Activated CD8-positive, alpha-beta T cell treated with anti-CD3 and anti-CD28 coated beads for 36 hours (primary cell): ENCODE measurements around the gene MYPN. TPM values are rescaled to one million over a fixed set of nuclear protein-coding genes. Genes with fewer than 3 reads are reported as not detected.
A peak's percentile ranks its signal among the peaks of the same experiment; 100 is the strongest.

Experiments used
- ATAC-seq: fragments of 200-7000 bp; cut with Tn5 transposase; one replicate; pipeline ENCODE4 v1.10.0; 2021; ENCODE audit warnings: mild to moderate bottlenecking, moderate library complexity
- CTCF ChIA-PET: fragments of 350-600 bp; sonication (Branson Sonifier 250); formaldehyde crosslinking; loops from one replicate; lab custom pipeline; 2021; ENCODE audit warnings: antibody characterized with exemption; lab: Charles Lee
- POLR2A ChIA-PET: fragments of 350-600 bp; sonication (Branson Sonifier 250); formaldehyde crosslinking; loops from one replicate; lab custom pipeline; 2021; ENCODE audit warnings: antibody characterized with exemption; lab: Charles Lee
- DNase-seq: peaks from one replicate; pipeline ENCODE4 v3.0.0-alpha.2; 2020
- H3K27ac Mint-ChIP-seq: one replicate; pipeline ENCODE4 v1.8.0; 2021; ENCODE audit warnings: mild to moderate bottlenecking, mixed read lengths
- H3K27me3 Mint-ChIP-seq: one replicate; pipeline ENCODE4 v1.8.0; 2021; ENCODE audit warnings: mixed read lengths
- H3K36me3 Mint-ChIP-seq: one replicate; pipeline ENCODE4 v1.8.0; 2021; ENCODE audit warnings: low read depth, mixed read lengths
- H3K4me1 Mint-ChIP-seq: one replicate; pipeline ENCODE4 v1.8.0; 2021; ENCODE audit warnings: low read depth, mixed read lengths
- H3K4me3 Mint-ChIP-seq: one replicate; pipeline ENCODE4 v1.8.0; 2021; ENCODE audit warnings: mild to moderate bottlenecking, moderate library complexity, mixed read lengths
- H3K9me3 Mint-ChIP-seq: one replicate; pipeline ENCODE4 v1.8.0; 2021; ENCODE audit warnings: mixed read lengths
- CTCF ChIP-seq: fragments of 200-600 bp; IDR thresholded peaks from one replicate; pipeline ENCODE4 v1.8.0; 2022; ENCODE audit warnings: antibody characterized with exemption, mild to moderate bottlenecking
- intact Hi-C: fragments of 100-400 bp; cut with micrococcal nuclease; formaldehyde crosslinking; loops from one replicate; pipeline ENCODE4 v1.10.0; 2022
- total RNA-seq, 2 experiments: library from RNA; stranded (reverse); gene quantifications; one replicate each; pipeline ENCODE4 v1.2.3, GENCODE V29; 2021

The MYPN gene
- total RNA-seq, 2 experiments from 2014 or later = not detected

- no peaks in the 10 kb centered on the region for H3K9me3 Mint-ChIP-seq
- no peak for DNase-seq
- H3K4me3 Mint-ChIP-seq = no peak overlapping the region
- H3K4me1 Mint-ChIP-seq = no peaks in the 10 kb centered on the region
- H3K27ac Mint-ChIP-seq = no peak overlapping the region
- ChIA-PET CTCF (interaction anchor here (4.6 kb wide), 1 partner anchor 8 kb away, joined by 22 read pairs; no protein-coding TSS in a partner anchor), POLR2A (interaction anchor here (0.7 kb wide), 1 partner anchor 1645 kb away, joined by 3 read pairs; no protein-coding TSS in a partner anchor)
- intact Hi-C loops = no loop called here
- TF ChIP-seq CTCF = no peak
- H3K36me3 Mint-ChIP-seq = no peaks in the 10 kb centered on the region
- no peaks in the 10 kb centered on the region for H3K27me3 Mint-ChIP-seq
- ATAC-seq = peak; percentile 79
Measured at GRCh38 chr10:68163735-68164134, 54.4 kb downstream of the MYPN start.

GRCh38 chr10:68165643-68166042 is 56.4 kb downstream of the MYPN start:
- H3K27ac Mint-ChIP-seq = no peak overlapping the region
- DNase-seq = no peak
- no peak for TF ChIP-seq CTCF
- H3K27me3 Mint-ChIP-seq = no peaks in the 10 kb centered on the region
- POLR2A ChIA-PET = interaction anchor here (0.5 to 0.6 kb wide), 2 partner anchors 41 to 313 kb away, joined by 3 read pairs; no protein-coding TSS in a partner anchor
- no peaks in the 10 kb centered on the region for H3K4me1 Mint-ChIP-seq
- CTCF ChIA-PET = interaction anchor here (1.4 to 4.6 kb wide), 2 partner anchors 10 to 310 kb away, joined by 4 to 22 read pairs; no protein-coding TSS in a partner anchor
- no peaks in the 10 kb centered on the region for H3K9me3 Mint-ChIP-seq
- H3K4me3 Mint-ChIP-seq = no peak overlapping the region
- intact Hi-C loops = no loop called here
- no peaks in the 10 kb centered on the region for H3K36me3 Mint-ChIP-seq
- no peak for ATAC-seq

- Mint-ChIP-seq H3K27ac (no peak overlapping the region), H3K27me3 (no peaks in the 10 kb centered on the region), H3K4me3 (no peak overlapping the region), H3K4me1 (no peaks in the 10 kb centered on the region), H3K9me3 (no peaks in the 10 kb centered on the region), H3K36me3 (no peaks in the 10 kb centered on the region)
- TF ChIP-seq CTCF = no peak
- ChIA-PET POLR2A (no interaction called here), CTCF (interaction anchor here (1.3 to 4.6 kb wide), 3 partner anchors 11 to 312 kb away, joined by 3 to 22 read pairs (median 3); no protein-coding TSS in a partner anchor)
- ATAC-seq (no peak), DNase-seq (no peak)
- intact Hi-C loops = no loop called here
Measured at GRCh38 chr10:68166871-68167585, 57.7 kb downstream of the MYPN start.

GRCh38 chr10:68167586-68168189 is 58.4 kb downstream of the MYPN start:
- ChIA-PET POLR2A (no interaction called here), CTCF (interaction anchor here (1.3 to 4.6 kb wide), 3 partner anchors 12 to 312 kb away, joined by 3 to 22 read pairs (median 3); no protein-coding TSS in a partner anchor)
- no peak overlapping the region for H3K27ac Mint-ChIP-seq
- no peaks in the 10 kb centered on the region for H3K9me3 Mint-ChIP-seq
- ATAC-seq = no peak
- H3K36me3 Mint-ChIP-seq = no peaks in the 10 kb centered on the region
- no peaks in the 10 kb centered on the region for H3K4me1 Mint-ChIP-seq
- no peak for DNase-seq
- intact Hi-C loops = no loop called here
- H3K4me3 Mint-ChIP-seq = no peak overlapping the region
- no peaks in the 10 kb centered on the region for H3K27me3 Mint-ChIP-seq
- no peak for TF ChIP-seq CTCF
